Epithelial cell of prostate (primary cell): ENCODE measurements around the gene AP1S3.

ENCODE experiments used
- DNase-seq: peaks from one replicate; pipeline ENCODE4 v3.0.0-alpha.2; 2011; ENCODE audit warnings: low read depth, low spot score
- H3K27ac ChIP-seq: fragments of 450-650 bp; 2 replicates; pipeline ENCODE4 v1.5.1; 2017; ENCODE audit warnings: mild to moderate bottlenecking

AP1S3 gene

GRCh38 chr2:223731503-223731902, 105.9 kb downstream of the AP1S3 start:
- H3K27ac ChIP-seq = no peak overlapping the region
- DNase-seq = no peak

DNA sequence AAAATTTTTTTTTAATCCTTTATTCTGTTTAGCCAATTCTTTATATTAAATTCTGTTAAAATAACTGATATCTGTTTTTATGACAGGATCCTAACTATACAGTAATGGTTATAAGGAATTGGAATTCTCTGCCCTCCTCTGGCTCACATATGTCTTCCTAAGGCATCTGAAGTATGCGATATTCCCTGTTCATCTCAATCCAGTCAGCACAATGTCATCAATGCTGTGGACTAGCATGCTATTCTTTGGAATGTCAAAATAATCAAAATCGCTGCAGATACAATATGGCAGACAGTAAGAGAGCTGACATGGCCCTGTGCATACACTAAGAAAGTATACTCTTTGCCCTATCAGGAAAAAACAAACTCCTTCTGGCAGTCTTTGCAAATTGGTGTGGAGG, 107.6 kb downstream of the AP1S3 start:
- no peak for DNase-seq
- no peak overlapping the region for H3K27ac ChIP-seq

DNA sequence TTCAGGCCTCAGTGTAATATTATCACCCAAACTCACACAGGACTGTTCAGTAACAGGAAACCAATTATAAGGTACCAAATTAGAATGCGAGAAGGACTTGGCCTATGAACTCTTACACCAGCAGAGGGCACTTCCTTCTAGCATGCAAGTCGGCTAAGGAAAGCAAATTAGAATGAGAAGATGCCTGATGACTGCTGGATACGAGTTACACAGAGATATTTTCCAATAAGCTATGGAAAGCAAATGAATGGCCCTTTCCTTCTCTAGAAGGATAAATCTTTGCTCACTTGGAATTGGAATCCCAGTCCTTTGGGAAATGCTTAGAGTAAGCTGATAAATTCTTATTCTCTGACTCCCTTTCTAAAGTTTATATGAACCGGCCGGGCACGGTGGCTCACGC, 109.8 kb downstream of the AP1S3 start:
- H3K27ac ChIP-seq = no peak overlapping the region
- DNase-seq = peak; percentile 27

DNA sequence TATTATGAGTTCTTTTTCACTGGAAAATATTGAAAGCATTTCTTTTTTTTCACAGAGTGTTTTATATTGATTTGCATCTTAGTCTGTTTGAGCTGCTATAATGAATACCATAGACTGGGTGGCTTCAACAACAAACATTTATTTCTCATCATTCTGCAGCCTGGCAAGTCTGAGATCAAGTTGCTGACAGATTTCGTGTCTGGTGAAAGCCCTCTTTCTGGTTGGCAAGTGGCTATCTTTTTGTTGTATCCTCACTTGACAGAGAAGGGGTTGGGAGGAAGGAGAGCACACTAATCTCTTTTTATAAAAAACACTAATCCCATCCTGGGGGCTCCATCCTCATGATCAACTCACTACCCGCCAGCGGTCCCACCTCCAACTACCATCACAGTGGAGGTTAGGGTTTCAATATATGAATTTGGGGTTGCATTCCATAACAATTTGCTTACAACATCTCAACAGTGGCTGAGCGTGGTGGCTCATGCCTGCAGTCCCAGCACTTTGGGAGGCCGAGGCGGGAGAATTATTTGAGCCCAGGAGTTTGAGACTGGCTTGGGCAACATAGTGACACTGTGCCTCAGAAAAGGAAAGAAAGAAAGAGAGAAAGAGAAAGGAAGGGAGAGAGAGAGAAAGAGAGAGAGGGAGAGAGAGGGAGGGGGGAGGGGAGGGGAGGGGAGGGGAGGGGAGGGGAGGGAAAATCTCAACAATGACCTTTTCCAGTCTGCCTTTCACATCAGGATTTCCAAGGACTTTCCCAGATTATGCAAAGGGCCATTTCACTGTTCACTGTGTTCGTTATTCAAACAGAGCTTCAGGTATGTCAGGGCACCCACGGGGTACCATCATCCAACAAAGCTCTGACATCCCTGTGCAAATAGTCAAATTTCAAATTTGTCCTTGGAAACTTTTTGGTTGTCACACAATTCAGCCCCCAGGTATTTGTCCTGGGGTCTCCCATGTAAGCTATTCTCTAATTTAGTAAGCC, 111.1 kb downstream of the AP1S3 start:
- peak overlapping the region; percentile 62 for H3K27ac ChIP-seq

DNA sequence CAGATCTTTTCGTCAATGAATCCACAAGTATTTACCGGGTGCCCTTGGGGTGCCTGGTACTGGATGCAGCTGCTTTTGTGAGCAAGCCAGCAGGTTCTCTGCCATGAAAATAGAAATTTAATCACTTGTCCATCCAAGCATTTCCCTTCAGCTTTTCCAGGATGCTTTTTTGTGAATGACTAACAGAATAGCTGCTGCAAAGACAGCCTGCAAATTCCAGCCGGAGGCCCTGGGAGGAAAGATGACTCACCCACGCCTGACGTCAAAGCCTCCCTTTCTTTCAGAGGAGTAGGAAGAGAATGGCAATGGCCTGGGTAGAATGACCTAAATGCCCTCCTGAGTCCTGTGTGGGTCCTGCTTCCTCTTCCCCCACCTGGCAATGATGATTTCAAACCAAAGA, 111.9 kb downstream of the AP1S3 start:
- H3K27ac ChIP-seq = peak overlapping the region; percentile 62
- peak; percentile 62 for DNase-seq

More for the DNA sequence above, 111.1 kb downstream of the AP1S3 start:
- no peak for DNase-seq

DNA sequence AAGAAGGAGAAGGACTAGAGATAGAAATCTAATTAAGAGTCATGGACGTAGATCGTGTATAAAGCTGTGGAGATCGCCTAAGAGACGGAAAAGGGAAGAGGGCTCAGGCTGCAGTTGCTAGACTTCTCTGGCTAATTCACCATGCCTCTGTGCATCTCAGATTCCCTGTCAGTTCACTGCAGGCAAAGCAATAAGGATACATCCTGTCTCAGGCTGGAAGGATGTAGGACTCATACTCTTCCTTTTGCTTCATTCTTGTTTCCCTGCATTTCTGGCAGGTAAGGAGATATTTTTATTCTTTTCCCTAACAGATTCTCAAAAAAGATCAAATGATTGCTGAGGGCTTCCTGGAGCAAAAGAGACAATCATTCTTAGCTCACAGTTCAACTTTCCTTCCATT, 112.5 kb downstream of the AP1S3 start:
- peak overlapping the region; percentile 62 for H3K27ac ChIP-seq
- DNase-seq = no peak

DNA sequence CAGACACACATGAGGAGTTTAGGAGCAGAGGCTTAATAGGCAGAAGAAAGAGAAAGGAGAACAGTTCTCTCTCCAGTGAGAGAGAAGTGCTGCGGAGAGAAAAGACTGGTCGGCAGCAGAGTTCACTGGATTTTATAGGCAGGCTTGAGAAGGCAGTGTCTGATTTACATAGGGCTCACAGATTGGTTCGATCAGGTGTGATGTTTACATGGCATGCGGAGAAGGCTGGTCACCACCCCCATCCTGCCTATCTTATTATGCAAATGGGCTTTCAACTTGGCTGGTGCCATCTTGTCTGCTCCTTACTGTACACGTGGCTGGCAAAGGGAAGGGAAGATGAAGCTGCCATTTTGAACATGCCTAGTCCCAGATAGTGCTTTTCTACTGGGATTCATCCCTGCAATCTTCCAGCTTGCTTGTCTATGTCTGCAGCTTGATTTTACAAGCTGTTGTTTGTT, 113.4 kb downstream of the AP1S3 start:
- H3K27ac ChIP-seq = no peak overlapping the region
- DNase-seq = no peak

DNA sequence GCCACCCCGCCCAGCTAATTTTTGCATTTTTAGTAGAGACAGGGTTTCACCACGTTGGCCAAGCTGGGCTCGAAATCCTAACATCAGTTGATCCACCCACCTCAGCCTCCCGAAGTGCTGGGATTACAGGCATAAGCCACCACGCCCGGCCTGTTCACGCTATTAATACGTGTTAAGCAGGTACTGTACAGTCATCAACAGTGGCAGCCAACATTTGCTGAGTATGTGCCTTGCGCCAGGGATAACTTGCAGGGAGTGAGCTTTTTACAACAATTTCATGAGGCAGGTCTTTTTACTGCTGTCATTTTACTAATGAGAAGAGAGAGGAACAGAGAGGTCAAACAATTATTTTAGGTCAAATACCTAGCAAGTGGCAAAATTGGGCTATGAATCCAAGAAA, 115.2 kb downstream of the AP1S3 start:
- no peak overlapping the region for H3K27ac ChIP-seq
- DNase-seq = no peak

DNA sequence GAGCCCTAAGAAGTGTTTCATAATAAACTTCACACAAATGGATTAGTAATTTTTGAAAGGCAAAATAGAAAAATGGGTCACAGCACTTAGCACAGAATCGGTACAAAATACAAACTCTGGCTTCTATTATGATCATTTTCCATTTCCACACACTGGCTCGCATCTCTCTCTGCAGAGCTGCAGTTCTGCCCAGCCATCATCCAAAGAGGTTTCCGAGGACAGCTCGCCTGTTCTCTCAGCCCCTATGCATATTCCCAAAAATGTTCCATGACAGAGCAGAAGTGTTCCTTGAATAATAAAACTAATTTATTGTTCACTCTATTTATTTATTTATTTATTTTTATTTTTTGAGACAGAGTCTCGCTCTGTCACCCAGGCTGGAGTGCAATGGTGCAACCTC, 115.6 kb downstream of the AP1S3 start:
- DNase-seq = no peak
- no peak overlapping the region for H3K27ac ChIP-seq

GRCh38 chr2:223720367-223720766, 117.0 kb downstream of the AP1S3 start:
- H3K27ac ChIP-seq = no peak overlapping the region
- no peak for DNase-seq

DNA sequence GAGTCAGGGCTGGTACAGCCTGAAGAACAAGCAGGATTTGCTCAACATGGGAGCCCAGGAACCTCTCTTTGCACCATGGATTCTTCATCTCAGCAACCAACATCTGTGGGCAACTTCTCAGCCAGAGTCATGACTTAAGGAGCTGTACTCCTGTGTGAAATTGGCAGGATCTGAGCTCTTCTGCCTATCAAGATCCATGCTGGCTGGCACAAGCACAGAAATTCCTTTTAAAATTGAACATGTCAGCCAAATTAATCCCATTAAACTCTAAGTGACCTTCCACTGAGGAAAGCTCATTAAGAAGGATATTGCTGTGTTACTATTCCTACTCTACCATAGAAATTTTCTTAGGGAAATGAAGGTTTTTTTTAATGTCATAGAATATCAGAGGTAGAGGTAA, 124.7 kb downstream of the AP1S3 start:
- no peak for DNase-seq
- H3K27ac ChIP-seq = no peak overlapping the region

- H3K27ac ChIP-seq = no peak overlapping the region
- DNase-seq = no peak
These were observed 125.6 kb downstream of the AP1S3 start for GRCh38 chr2:223711596-223712326.
